PC-3 (cell line): Measurements from ENCODE around the gene PSMD6.

Experiments
- CTCF ChIP-seq: fragments of 300-600 bp; sonication (generic); conservative IDR thresholded peaks from 2 replicates; pipeline ENCODE4 v1.5.1; 2017; ENCODE audit warnings: antibody characterized with exemption, low read depth, mild to moderate bottlenecking, low read length
- EZH2 ChIP-seq: fragments of 300-600 bp; sonication (generic); IDR thresholded peaks from one replicate; pipeline ENCODE4 v1.6.1; 2017; ENCODE audit warnings: antibody characterized with exemption, mild to moderate bottlenecking, low read length; ENCODE audit not compliant: unreplicated experiment

- TF ChIP-seq CTCF (no peak), EZH2 (no peak)
These were observed 14.6 kb downstream of the PSMD6 start for GRCh38 chr3:64008487-64009351.
